Right lobe of liver (tissue), 6 donors: Measurements from ENCODE around the gene ERC2. TPM values are rescaled to one million over a fixed set of nuclear protein-coding genes. Genes with fewer than 3 reads are reported as not detected.

Experiments used
- ATAC-seq, 4 donors: fragments of 200-7000 bp; cut with Tn5 transposase; one replicate each; pipeline ENCODE4 v1.9.1; 2020; ENCODE audit warnings: mild to moderate bottlenecking in 4 of 4, moderate library complexity in 4 of 4
- DNase-seq, 3 donors: peaks; one replicate each; pipeline ENCODE4 v3.0.0-alpha.2; 2020
- H3K27ac ChIP-seq, 3 donors: fragments of 200-600 bp; one replicate each; pipeline ENCODE4 v1.8.0; 2022
- H3K27me3 ChIP-seq, 2 donors: fragments of 200-600 bp; one replicate each; pipeline ENCODE4 v1.8.0; 2022
- H3K36me3 ChIP-seq, 4 donors: fragments of 200-600 bp; sonication (generic) in 1 of 4; one replicate each; pipeline versions ENCODE4 v1.5.1 to v1.8.0; 2017 to 2022; ENCODE audit warnings: control low read depth in 1 of 4
- H3K4me1 ChIP-seq, 4 donors: fragments of 200-600 bp; sonication (generic) in 1 of 4; one replicate each; pipeline versions ENCODE4 v1.5.1 to v1.8.0; 2017 to 2022; ENCODE audit warnings: control low read depth in 1 of 4
- H3K4me3 ChIP-seq, 3 donors: fragments of 200-600 bp; one replicate each; pipeline ENCODE4 v1.8.0; 2022
- H3K9me3 ChIP-seq, 4 donors: fragments of 200-600 bp; sonication (generic) in 1 of 4; one replicate each; pipeline versions ENCODE4 v1.5.1 to v1.8.0; 2017 to 2022; ENCODE audit warnings: control low read depth in 1 of 4
- CTCF ChIP-seq, 4 donors: fragments of 200-600 bp in 3 of 4; fragments of 450-650 bp in 1 of 4; IDR thresholded peaks; one replicate each; pipeline versions ENCODE4 v1.5.1 to v1.8.0; 2016 to 2022; ENCODE audit warnings: antibody characterized with exemption in 4 of 4, mild to moderate bottlenecking in 2 of 4
- POLR2A ChIP-seq: fragments of 450-650 bp; IDR thresholded peaks from one replicate; pipeline ENCODE4 v1.6.1; 2017; ENCODE audit warnings: antibody characterized with exemption, mild to moderate bottlenecking
- WGBS: methylation state at CpG from one replicate; pipeline ENCODE4 v1.1.6; 2018; ENCODE audit warnings: low coverage, low lambda C conversion rate; ENCODE audit not compliant: insufficient coverage; ENCODE audit errors: missing lambda C conversion rate; 5-methylcytosine and 5-hydroxymethylcytosine counted together
- intact Hi-C, 2 donors: fragments of 100-400 bp; cut with DNase I; formaldehyde crosslinking; loops; one replicate each; pipeline versions ENCODE4 v1.11.2 to v1.14.1; 2022
- total RNA-seq, 6 experiments: library from RNA; depleted of rRNA in 2 of 6; stranded (reverse); fragments of >200 nt in 2 of 6; fragmentation: NEBNext Ultra II Directional in 3 of 6; extraction: Animal tissue kit (Norgen Biotek cat#: 25700) in 3 of 6; gene quantifications; one replicate each; pipeline versions ENCODE4 v1.1.0 to v1.2.4, GENCODE V29; 2016 to 2023
- donor health status: DM: no; HTN: yes; CAD: no.
- donor health status: DM: no; HTN: no; CAD: no.
- donor health status: DM: no; HTN: no; CAD: no.
- donor health status: DM: no; HTN: yes; CAD: no.
- donor health status: DM: no; HTN: yes; CAD: no.

ERC2 gene
- total RNA-seq, 6 experiments from 2014 or later: not detected

- 58% methylated on average over 1 of the region's 1 CpG for WGBS
Measured at GRCh38 chr3:55562700-55563099, 905.6 kb downstream of the ERC2 start.

DNA sequence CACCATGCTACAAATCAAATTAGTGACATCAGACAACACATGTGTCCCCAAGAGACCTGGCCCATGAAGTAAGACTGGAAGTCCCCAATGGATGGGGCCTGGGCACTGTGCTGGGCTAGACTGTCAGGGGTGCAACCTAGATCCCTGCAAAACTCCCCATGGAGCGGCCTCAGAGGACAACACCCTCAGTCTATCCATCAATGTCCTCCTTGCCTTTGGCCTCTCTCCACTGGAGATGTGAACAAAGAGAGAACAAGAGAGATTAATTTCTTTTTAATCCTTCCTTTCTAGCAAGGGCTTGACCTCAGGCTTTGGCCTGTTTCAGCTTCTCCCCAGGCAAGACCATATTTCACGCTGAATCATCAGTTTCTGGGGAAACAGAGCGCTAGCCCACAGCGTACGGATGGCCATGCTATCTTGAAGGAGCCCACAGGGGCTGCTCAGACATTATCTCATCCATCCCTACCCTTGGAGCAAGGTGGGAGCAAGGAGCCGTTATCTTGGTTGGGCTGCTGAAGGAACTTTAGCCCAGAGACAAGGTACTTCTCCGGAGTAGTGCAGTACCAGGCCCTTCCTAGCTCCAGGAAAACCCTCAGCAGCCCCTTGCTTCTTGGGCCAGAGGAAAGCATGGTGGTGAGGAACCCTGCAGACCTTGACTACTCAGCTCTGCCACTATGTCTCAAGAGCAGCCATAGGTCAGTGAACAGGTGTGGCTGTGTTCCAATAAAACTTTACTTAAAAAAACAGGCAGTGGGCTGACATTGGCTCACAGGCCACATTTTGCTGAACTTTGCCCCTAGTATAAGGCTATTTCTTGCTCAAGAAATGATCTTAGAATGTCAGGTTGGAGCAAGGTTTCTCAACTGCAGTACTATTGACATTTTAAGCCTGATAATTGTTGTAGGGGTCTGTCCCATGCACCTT is 908.5 kb downstream of the ERC2 start:
- ATAC-seq: no peak
- WGBS: 88% methylated on average over 4 of the region's 7 CpGs
- intact Hi-C loops: no loop called here
- H3K9me3 ChIP-seq: no peaks in the 10 kb centered on the region
- H3K4me3 ChIP-seq: no peak overlapping the region
- H3K27me3 ChIP-seq: no peaks in the 10 kb centered on the region
- no peak overlapping the region for H3K27ac ChIP-seq
- no peak for TF ChIP-seq CTCF (IDR thresholded peaks at IDR 0.05)
- no peak for TF ChIP-seq POLR2A
- H3K36me3 ChIP-seq: no peaks in the 10 kb centered on the region
- DNase-seq: no peak
- no peaks in the 10 kb centered on the region for H3K4me1 ChIP-seq

More at GRCh38 chr3:55562700-55563099, 905.6 kb downstream of the ERC2 start:
- Histone ChIP-seq H3K36me3 (no peaks in the 10 kb centered on the region), H3K4me1 (no peaks in the 10 kb centered on the region), H3K4me3 (no peak overlapping the region), H3K27me3 (no peaks in the 10 kb centered on the region), H3K9me3 (no peaks in the 10 kb centered on the region), H3K27ac (no peak overlapping the region)
- intact Hi-C loops: no loop called here
- ATAC-seq: no peak
- DNase-seq: no peak
- TF ChIP-seq CTCF (IDR thresholded peaks at IDR 0.05): no peak
- TF ChIP-seq POLR2A: no peak

GRCh38 chr3:55558316-55558715 is 910.0 kb downstream of the ERC2 start:
- intact Hi-C loops: no loop called here
- no peak overlapping the region for H3K27ac ChIP-seq
- no peaks in the 10 kb centered on the region for H3K27me3 ChIP-seq
- no peak for ATAC-seq
- no peaks in the 10 kb centered on the region for H3K9me3 ChIP-seq
- no peak for TF ChIP-seq CTCF (IDR thresholded peaks at IDR 0.05)
- TF ChIP-seq POLR2A: no peak
- 62% methylated on average over 1 of the region's 1 CpG for WGBS
- no peaks in the 10 kb centered on the region for H3K4me1 ChIP-seq
- no peaks in the 10 kb centered on the region for H3K36me3 ChIP-seq
- DNase-seq: no peak
- H3K4me3 ChIP-seq: no peak overlapping the region

DNA sequence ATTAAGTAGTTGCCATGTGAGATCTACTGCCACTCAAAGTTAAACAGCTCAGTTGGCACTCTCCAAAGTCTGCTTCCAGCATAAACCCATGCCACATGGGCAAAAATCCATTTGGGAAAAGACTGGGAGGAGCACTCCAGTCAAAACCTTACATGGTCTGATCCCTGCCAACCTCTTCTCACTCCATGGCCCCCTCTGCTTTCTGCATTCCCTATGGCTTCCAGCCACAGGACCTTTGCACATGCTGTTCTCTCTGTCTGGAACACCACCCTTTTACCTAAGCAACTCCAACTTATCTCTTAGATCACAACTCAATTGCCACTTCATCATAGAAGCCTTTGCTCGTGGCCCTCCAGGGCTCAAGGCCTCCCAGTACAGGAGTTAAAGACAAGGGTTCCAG is 910.7 kb downstream of the ERC2 start:
- no peaks in the 10 kb centered on the region for H3K27me3 ChIP-seq
- no peaks in the 10 kb centered on the region for H3K4me1 ChIP-seq
- H3K27ac ChIP-seq: no peak overlapping the region
- 100% methylated on average over 1 of the region's 1 CpG for WGBS
- no peak for DNase-seq
- intact Hi-C loops: no loop called here
- ATAC-seq: no peak
- H3K4me3 ChIP-seq: no peak overlapping the region
- no peaks in the 10 kb centered on the region for H3K36me3 ChIP-seq
- no peak for TF ChIP-seq POLR2A
- no peak for TF ChIP-seq CTCF (IDR thresholded peaks at IDR 0.05)
- H3K9me3 ChIP-seq: no peaks in the 10 kb centered on the region
